Naive thymus-derived CD8-positive, alpha-beta T cell (primary cell): ENCODE measurements around the gene ATXN1. TPM values are rescaled to one million over a fixed set of nuclear protein-coding genes. Genes with fewer than 3 reads are reported as not detected.
"Not testable (repeated sequence)": the region's sequence is repeated elsewhere in the genome, so short reads cannot be mapped to it uniquely, and the experiment has no call there.

Experiments used
- ATAC-seq, 2 donors: fragments of 150-1000 bp; cut with Tn5 transposase in 1 of 2; sonication (Bioruptor Pico), chemical (Tn5 transposase) in 1 of 2; 1 replicate in 1 of 2; 2 replicates in 1 of 2; pipeline ENCODE4 v1.10.0; 2021; ENCODE audit warnings: mild to moderate bottlenecking in 2 of 2, moderate library complexity in 2 of 2
- POLR2A ChIA-PET: fragments of 350-600 bp; sonication (Branson Sonifier 250); formaldehyde crosslinking; loops from one replicate; lab custom pipeline; 2021; ENCODE audit warnings: antibody characterized with exemption; lab: Charles Lee
- DNase-seq, 10 donors: peaks; one replicate each; pipeline versions ENCODE4 v3.0.0 to v3.0.0-alpha.2; 2020 to 2022
- H3K27ac Mint-ChIP-seq, 10 donors: one replicate each; pipeline ENCODE4 v1.8.0; 2020 to 2022; ENCODE audit warnings: mild to moderate bottlenecking in 10 of 10, mixed read lengths in 10 of 10, moderate library complexity in 4 of 10, inconsistent platforms in 1 of 10
- H3K27me3 Mint-ChIP-seq, 5 donors: one replicate each; pipeline ENCODE4 v1.8.0; 2021 to 2022; ENCODE audit warnings: mixed read lengths in 5 of 5
- H3K36me3 Mint-ChIP-seq, 3 donors: one replicate each; pipeline ENCODE4 v1.8.0; 2020 to 2022; ENCODE audit warnings: mixed read lengths in 3 of 3, mild to moderate bottlenecking in 2 of 3, inconsistent platforms in 1 of 3
- H3K4me1 Mint-ChIP-seq, 4 donors: one replicate each; pipeline ENCODE4 v1.8.0; 2021 to 2022; ENCODE audit warnings: mixed read lengths in 4 of 4
- H3K4me3 Mint-ChIP-seq, 10 donors: one replicate each; pipeline ENCODE4 v1.8.0; 2020 to 2022; ENCODE audit warnings: mild to moderate bottlenecking in 10 of 10, mixed read lengths in 10 of 10, moderate library complexity in 6 of 10, inconsistent platforms in 1 of 10
- H3K9me3 Mint-ChIP-seq, 9 donors: one replicate each; pipeline ENCODE4 v1.8.0; 2020 to 2022; ENCODE audit warnings: mixed read lengths in 9 of 9, mild to moderate bottlenecking in 3 of 9, inconsistent platforms in 1 of 9, moderate library complexity in 1 of 9
- polyA plus RNA-seq, 3 donors: library from polyadenylated mRNA; unstranded; fragments of 300-500 nt; fragmentation: Illumina TruSeq; gene quantifications; one replicate each; pipeline ENCODE4 v1.2.3, GENCODE V29; 2021
- total RNA-seq, 8 experiments: library from RNA in 2 of 8; stranded (reverse) in 2 of 8; gene quantifications; one replicate each; pipeline ENCODE4 v1.2.3 and lab custom pipeline; 2021 to 2026

Gene ATXN1
- total and polyA plus RNA-seq, 5 experiments from 2014 or later: 2.7 to 42.3 (median 8.2) TPM

GRCh38 chr6:16408766-16409165 is 352.5 kb downstream of the ATXN1 start:
- H3K9me3 Mint-ChIP-seq: no peaks in the 10 kb centered on the region
- H3K27ac Mint-ChIP-seq: no peak overlapping the region
- peaks cover 0 to 10% (median 2%) of the 10 kb centered on the region in 3 donors for H3K36me3 Mint-ChIP-seq
- H3K4me1 Mint-ChIP-seq: peaks cover 11 to 29% (median 20%) of the 10 kb centered on the region in 4 donors
- ATAC-seq: no peak
- H3K4me3 Mint-ChIP-seq: no peak overlapping the region
- POLR2A ChIA-PET: no interaction called here
- no peak for DNase-seq
- H3K27me3 Mint-ChIP-seq: no peaks in the 10 kb centered on the region

GRCh38 chr6:16406966-16407365 is 354.3 kb downstream of the ATXN1 start:
- ATAC-seq: no peak
- H3K27ac Mint-ChIP-seq: peak overlapping the region in 3 of 10 donors; percentile 4 to 64 (median 63)

GRCh38 chr6:16406538-16406937 is 354.7 kb downstream of the ATXN1 start:
- POLR2A ChIA-PET, DNase-seq, H3K27me3 Mint-ChIP-seq, H3K9me3 Mint-ChIP-seq, ATAC-seq, H3K4me3 Mint-ChIP-seq: not testable (repeated sequence)
- peaks cover 3 to 18% (median 13%) of the 10 kb centered on the region in 3 donors for H3K36me3 Mint-ChIP-seq
- peak overlapping the region in 3 of 10 donors; percentile 6 to 64 (median 63) for H3K27ac Mint-ChIP-seq
- peaks cover 9 to 26% (median 18%) of the 10 kb centered on the region in 4 donors for H3K4me1 Mint-ChIP-seq

More at GRCh38 chr6:16406966-16407365, 354.3 kb downstream of the ATXN1 start:
- Mint-ChIP-seq H3K4me3 (no peak overlapping the region), H3K4me1 (peaks cover 9 to 26% (median 18%) of the 10 kb centered on the region in 4 donors), H3K9me3 (no peaks in the 10 kb centered on the region), H3K27me3 (no peaks in the 10 kb centered on the region), H3K36me3 (peaks cover 0 to 15% (median 10%) of the 10 kb centered on the region in 3 donors)
- POLR2A ChIA-PET: no interaction called here
- DNase-seq: no peak

- DNase-seq: no peak
- H3K27ac Mint-ChIP-seq: peak overlapping the region in 2 of 10 donors; percentile 19 to 28
- H3K36me3 Mint-ChIP-seq: peaks cover 4 to 19% (median 15%) of the 10 kb centered on the region in 3 donors
- no peak overlapping the region for H3K4me3 Mint-ChIP-seq
- no peak for ATAC-seq
- H3K27me3 Mint-ChIP-seq: no peaks in the 10 kb centered on the region
- POLR2A ChIA-PET: no interaction called here
- peaks cover 11 to 26% (median 18%) of the 10 kb centered on the region in 4 donors for H3K4me1 Mint-ChIP-seq
- no peaks in the 10 kb centered on the region for H3K9me3 Mint-ChIP-seq
Measured at GRCh38 chr6:16405375-16405774, 355.9 kb downstream of the ATXN1 start.

- peaks cover 4 to 25% (median 15%) of the 10 kb centered on the region in 3 donors for H3K36me3 Mint-ChIP-seq
- no peak for ATAC-seq
- POLR2A ChIA-PET: no interaction called here
- H3K27me3 Mint-ChIP-seq: no peaks in the 10 kb centered on the region
- H3K4me3 Mint-ChIP-seq: no peak overlapping the region
- no peak for DNase-seq
- peak overlapping the region in 4 of 10 donors; percentile 14 to 51 (median 40) for H3K27ac Mint-ChIP-seq
- H3K4me1 Mint-ChIP-seq: peaks cover 5 to 23% (median 13%) of the 10 kb centered on the region in 4 donors
- H3K9me3 Mint-ChIP-seq: no peaks in the 10 kb centered on the region
Measured at GRCh38 chr6:16404456-16404855, 356.8 kb downstream of the ATXN1 start.

GRCh38 chr6:16403831-16404230 is 357.4 kb downstream of the ATXN1 start:
- H3K4me3 Mint-ChIP-seq: no peak overlapping the region
- no peaks in the 10 kb centered on the region for H3K9me3 Mint-ChIP-seq
- no peaks in the 10 kb centered on the region for H3K27me3 Mint-ChIP-seq
- peak overlapping the region in 1 of 10 donors; percentile 0 for H3K27ac Mint-ChIP-seq
- ATAC-seq: no peak
- peaks cover 4 to 25% (median 17%) of the 10 kb centered on the region in 3 donors for H3K36me3 Mint-ChIP-seq
- no peak for DNase-seq
- peaks cover 5 to 20% (median 13%) of the 10 kb centered on the region in 4 donors for H3K4me1 Mint-ChIP-seq
- POLR2A ChIA-PET: no interaction called here

- Mint-ChIP-seq H3K4me1 (peaks cover 5 to 20% (median 13%) of the 10 kb centered on the region in 4 donors), H3K27ac (peak overlapping the region in 2 of 10 donors; percentile 25 to 40)
- ATAC-seq: no peak
Measured at GRCh38 chr6:16402581-16402900, 358.7 kb downstream of the ATXN1 start.

GRCh38 chr6:16400248-16400760 is 361.0 kb downstream of the ATXN1 start:
- DNase-seq (no peak), ATAC-seq (no peak)
- POLR2A ChIA-PET: no interaction called here
- Mint-ChIP-seq H3K27ac (no peak overlapping the region), H3K4me1 (peaks cover 5 to 12% (median 8%) of the 10 kb centered on the region in 4 donors), H3K9me3 (no peaks in the 10 kb centered on the region), H3K27me3 (no peaks in the 10 kb centered on the region), H3K36me3 (peaks cover 4 to 20% (median 18%) of the 10 kb centered on the region in 3 donors), H3K4me3 (no peak overlapping the region)

More at GRCh38 chr6:16402581-16402900, 358.7 kb downstream of the ATXN1 start:
- Mint-ChIP-seq H3K9me3 (no peaks in the 10 kb centered on the region), H3K4me3 (no peak overlapping the region), H3K36me3 (peaks cover 4 to 21% (median 20%) of the 10 kb centered on the region in 3 donors), H3K27me3 (no peaks in the 10 kb centered on the region)
- no peak for DNase-seq
- POLR2A ChIA-PET: no interaction called here

GRCh38 chr6:16399695-16400094 is 361.6 kb downstream of the ATXN1 start:
- POLR2A ChIA-PET: no interaction called here
- H3K4me1 Mint-ChIP-seq: peaks cover 3 to 8% (median 5%) of the 10 kb centered on the region in 4 donors
- H3K27ac Mint-ChIP-seq: no peak overlapping the region
- no peaks in the 10 kb centered on the region for H3K9me3 Mint-ChIP-seq
- ATAC-seq: no peak
- DNase-seq: no peak
- H3K27me3 Mint-ChIP-seq: no peaks in the 10 kb centered on the region
- peaks cover 4 to 22% (median 19%) of the 10 kb centered on the region in 3 donors for H3K36me3 Mint-ChIP-seq
- no peak overlapping the region for H3K4me3 Mint-ChIP-seq

- H3K4me1 Mint-ChIP-seq: peaks cover 0 to 5% (median 2%) of the 10 kb centered on the region in 4 donors
- H3K27me3 Mint-ChIP-seq: no peaks in the 10 kb centered on the region
- ATAC-seq (no peak), DNase-seq (no peak)
- H3K4me3 Mint-ChIP-seq: no peak overlapping the region
- no peak overlapping the region for H3K27ac Mint-ChIP-seq
- H3K36me3 Mint-ChIP-seq: peaks cover 4 to 24% (median 18%) of the 10 kb centered on the region in 3 donors
- POLR2A ChIA-PET: no interaction called here
- H3K9me3 Mint-ChIP-seq: no peaks in the 10 kb centered on the region
Measured at GRCh38 chr6:16399158-16399557, 362.1 kb downstream of the ATXN1 start.

GRCh38 chr6:16398587-16398986 is 362.7 kb downstream of the ATXN1 start:
- Mint-ChIP-seq H3K27me3 (no peaks in the 10 kb centered on the region), H3K4me1 (peaks cover 0 to 2% (median under 1%) of the 10 kb centered on the region in 4 donors), H3K9me3 (no peaks in the 10 kb centered on the region), H3K36me3 (peaks cover 4 to 20% (median 16%) of the 10 kb centered on the region in 3 donors), H3K4me3 (no peak overlapping the region), H3K27ac (no peak overlapping the region)
- ATAC-seq (no peak), DNase-seq (no peak)
- POLR2A ChIA-PET: no interaction called here

- H3K27ac Mint-ChIP-seq: no peak overlapping the region
- H3K9me3 Mint-ChIP-seq: no peaks in the 10 kb centered on the region
Measured at GRCh38 chr6:16397623-16398022, 363.6 kb downstream of the ATXN1 start.

GRCh38 chr6:16396497-16397319 is 364.6 kb downstream of the ATXN1 start:
- DNase-seq: no peak
- no peak overlapping the region for H3K27ac Mint-ChIP-seq
- no peak for ATAC-seq
- peaks cover 3 to 13% (median 11%) of the 10 kb centered on the region in 3 donors for H3K36me3 Mint-ChIP-seq
- no peaks in the 10 kb centered on the region for H3K9me3 Mint-ChIP-seq
- no peak overlapping the region for H3K4me3 Mint-ChIP-seq
- peaks cover 0 to 3% (median 0%) of the 10 kb centered on the region in 4 donors for H3K4me1 Mint-ChIP-seq
- H3K27me3 Mint-ChIP-seq: no peaks in the 10 kb centered on the region
- POLR2A ChIA-PET: no interaction called here

More at GRCh38 chr6:16397623-16398022, 363.6 kb downstream of the ATXN1 start:
- DNase-seq (no peak), ATAC-seq (no peak)
- peaks cover 0 to 2% (median 0%) of the 10 kb centered on the region in 4 donors for H3K4me1 Mint-ChIP-seq
- H3K36me3 Mint-ChIP-seq: peaks cover 4 to 18% (median 12%) of the 10 kb centered on the region in 3 donors
- POLR2A ChIA-PET: no interaction called here
- no peak overlapping the region for H3K4me3 Mint-ChIP-seq
- H3K27me3 Mint-ChIP-seq: no peaks in the 10 kb centered on the region
